ENCODE measurements around the gene DRAM1.
"Not testable (repeated sequence)": the region's sequence is repeated elsewhere in the genome, so short reads cannot be mapped to it uniquely, and the experiment has no call there.

GRCh38 chr12:101884781-101885340, 7.5 kb downstream of the DRAM1 start:
- TF ChIP-seq CHD1 (IDR thresholded peaks at IDR 0.05; ENCODE audit: low read depth, low read length); EZH2 (IDR thresholded peaks at IDR 0.05; ENCODE audit: borderline replicate concordance, control insufficient read depth, low read depth, low read length); YY1 (IDR thresholded peaks at IDR 0.05; ENCODE audit: low read depth, low read length); HCFC1 (IDR thresholded peaks at IDR 0.05; ENCODE audit: low read length): not testable (repeated sequence)
- TF ChIP-seq, protein P1, sequence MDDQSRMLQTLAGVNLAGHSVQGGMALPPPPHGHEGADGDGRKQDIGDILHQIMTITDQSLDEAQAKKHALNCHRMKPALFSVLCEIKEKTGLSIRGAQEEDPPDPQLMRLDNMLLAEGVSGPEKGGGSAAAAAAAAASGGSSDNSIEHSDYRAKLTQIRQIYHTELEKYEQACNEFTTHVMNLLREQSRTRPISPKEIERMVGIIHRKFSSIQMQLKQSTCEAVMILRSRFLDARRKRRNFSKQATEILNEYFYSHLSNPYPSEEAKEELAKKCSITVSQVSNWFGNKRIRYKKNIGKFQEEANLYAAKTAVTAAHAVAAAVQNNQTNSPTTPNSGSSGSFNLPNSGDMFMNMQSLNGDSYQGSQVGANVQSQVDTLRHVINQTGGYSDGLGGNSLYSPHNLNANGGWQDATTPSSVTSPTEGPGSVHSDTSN (IDR thresholded peaks at IDR 0.05; ENCODE audit: insufficient replicate concordance, low read depth, low read length): not testable (repeated sequence)
- TF ChIP-seq, protein P2, sequence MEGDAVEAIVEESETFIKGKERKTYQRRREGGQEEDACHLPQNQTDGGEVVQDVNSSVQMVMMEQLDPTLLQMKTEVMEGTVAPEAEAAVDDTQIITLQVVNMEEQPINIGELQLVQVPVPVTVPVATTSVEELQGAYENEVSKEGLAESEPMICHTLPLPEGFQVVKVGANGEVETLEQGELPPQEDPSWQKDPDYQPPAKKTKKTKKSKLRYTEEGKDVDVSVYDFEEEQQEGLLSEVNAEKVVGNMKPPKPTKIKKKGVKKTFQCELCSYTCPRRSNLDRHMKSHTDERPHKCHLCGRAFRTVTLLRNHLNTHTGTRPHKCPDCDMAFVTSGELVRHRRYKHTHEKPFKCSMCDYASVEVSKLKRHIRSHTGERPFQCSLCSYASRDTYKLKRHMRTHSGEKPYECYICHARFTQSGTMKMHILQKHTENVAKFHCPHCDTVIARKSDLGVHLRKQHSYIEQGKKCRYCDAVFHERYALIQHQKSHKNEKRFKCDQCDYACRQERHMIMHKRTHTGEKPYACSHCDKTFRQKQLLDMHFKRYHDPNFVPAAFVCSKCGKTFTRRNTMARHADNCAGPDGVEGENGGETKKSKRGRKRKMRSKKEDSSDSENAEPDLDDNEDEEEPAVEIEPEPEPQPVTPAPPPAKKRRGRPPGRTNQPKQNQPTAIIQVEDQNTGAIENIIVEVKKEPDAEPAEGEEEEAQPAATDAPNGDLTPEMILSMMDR (IDR thresholded peaks at IDR 0.05 in 2 of 3, conservative IDR thresholded peaks at IDR 0.05 in 1 of 3; ENCODE audit: control insufficient read depth in 2 of 3, extremely low read depth in 1 of 3, insufficient read depth in 1 of 3, low read depth in 3 of 3, low read length in 3 of 3): not testable (repeated sequence)
